K562 (cell line): ENCODE data around the gene DOLPP1. TPM values are rescaled to one million over a fixed set of nuclear protein-coding genes. Genes with fewer than 3 reads are reported as not detected.

Source experiments
- ATAC-seq: fragments of 200-7000 bp; cut with Tn5 transposase; 3 replicates; pipeline ENCODE4 v1.9.1; 2020; ENCODE audit warnings: moderate library complexity
- BruUV-seq: library from RNA; stranded (reverse); fragments of 400-500 nt; replicated peaks from 2 replicates; lab custom pipeline; 2021; lab: Mats Ljungman, UMichigan
- CTCF ChIA-PET: fragments of 300-600 bp; formaldehyde crosslinking; extraction: SDS; loops from one replicate; lab custom pipeline; 2021; ENCODE audit warnings: low intra/inter-chr PET ratio; lab: Yijun Ruan, JAX
- POLR2A ChIA-PET: fragments of 300-600, 350-650 bp; sonication (Branson Sonifier 250); formaldehyde crosslinking; extraction: SDS; loops from one replicate; lab custom pipeline; 2021; ENCODE audit warnings: antibody characterized with exemption, inconsistent platforms; lab: Yijun Ruan, JAX
- DNase-seq, 4 experiments: peaks; one replicate each; pipeline versions ENCODE4 v3.0.0 to v3.0.0-alpha.2; 2011 to 2018; ENCODE audit warnings: low spot score in 3 of 4, mixed read lengths in 3 of 4; ENCODE audit errors: extremely low read depth in 1 of 4
- FAIRE-seq: peaks from 2 replicates; lab custom pipeline; 2011; peaks lifted over from hg19 to GRCh38; lab: Jason Lieb, UNC
- H2AFZ ChIP-seq: 2 replicates; pipeline ENCODE4 v1.6.0; 2011; ENCODE audit warnings: low read depth, low read length, control low read depth, inconsistent platforms
- H3K27ac ChIP-seq: fragments of 200-600 bp; 3 replicates; pipeline ENCODE4 v1.8.0; 2011; ENCODE audit warnings: low read depth, mild to moderate bottlenecking, control low read depth, inconsistent platforms, low read length, moderate library complexity, mixed read lengths; ENCODE audit errors: extremely low read depth
- H3K27me3 ChIP-seq, 2 experiments: fragments of 300-600 bp in 1 of 2; 2 replicates in 1 of 2; 3 replicates in 1 of 2; pipeline versions ENCODE4 v1.6.0 to v1.8.0; 2011; ENCODE audit warnings: inconsistent platforms in 2 of 2, low read length in 2 of 2, mild to moderate bottlenecking in 1 of 2, mixed read lengths in 1 of 2, moderate library complexity in 1 of 2; ENCODE audit not compliant: control insufficient read depth in 2 of 2, insufficient read depth in 2 of 2
- H3K36me3 ChIP-seq: fragments of 300-600 bp; 3 replicates; pipeline ENCODE4 v1.8.0; 2011; ENCODE audit warnings: mild to moderate bottlenecking, low read length, inconsistent platforms; ENCODE audit not compliant: control insufficient read depth, insufficient read depth
- H3K4me1 ChIP-seq, 2 experiments: fragments of 200-600 bp in 1 of 2; replicated peaks in 1 of 2; 2 replicates in 1 of 2; 3 replicates in 1 of 2; pipeline versions ENCODE4 v1.5.1 to v1.8.0; 2011; ENCODE audit warnings: inconsistent platforms in 2 of 2, low read length in 2 of 2, mild to moderate bottlenecking in 1 of 2, mixed read lengths in 1 of 2, moderate library complexity in 1 of 2; ENCODE audit not compliant: control insufficient read depth in 2 of 2, insufficient read depth in 2 of 2
- H3K4me2 ChIP-seq: 2 replicates; pipeline ENCODE4 v1.6.1; 2011; ENCODE audit warnings: low read length, control low read depth, inconsistent platforms, mixed read lengths; ENCODE audit not compliant: insufficient read depth
- H3K4me3 ChIP-seq: fragments of 200-600 bp; sonication (generic), shearing (Covaris generic); 2 replicates; pipeline ENCODE4 v1.5.1; 2016; ENCODE audit warnings: control low read depth, inconsistent platforms
- H3K79me2 ChIP-seq: fragments of 200-600 bp; 3 replicates; pipeline ENCODE4 v1.8.0; 2011; ENCODE audit warnings: low read length, inconsistent platforms; ENCODE audit not compliant: control insufficient read depth, insufficient read depth
- H3K9ac ChIP-seq, 2 experiments: 2 replicates each; pipeline versions ENCODE4 v1.6.0 to v1.6.1; 2011; ENCODE audit warnings: low read depth in 2 of 2, low read length in 2 of 2, control low read depth in 1 of 2, inconsistent platforms in 1 of 2, mild to moderate bottlenecking in 1 of 2, mixed read lengths in 1 of 2; ENCODE audit not compliant: insufficient read depth in 1 of 2
- H3K9me1 ChIP-seq: one replicate; pipeline ENCODE4 v1.6.0; 2011; ENCODE audit warnings: inconsistent platforms, mild to moderate bottlenecking, low read length, moderate library complexity; ENCODE audit not compliant: control insufficient read depth, insufficient read depth
- H3K9me3 ChIP-seq: replicated peaks from 2 replicates; pipeline ENCODE4 v1.5.1; 2011; ENCODE audit warnings: low read depth, low read length, inconsistent platforms; ENCODE audit not compliant: control insufficient read depth, insufficient read depth
- H4K20me1 ChIP-seq: replicated peaks from 2 replicates; pipeline ENCODE4 v1.6.1; 2011; ENCODE audit warnings: low read length, inconsistent platforms, mixed read lengths; ENCODE audit not compliant: control insufficient read depth, insufficient read depth
- CEBPB ChIP-seq: fragments of 450-650 bp; IDR thresholded peaks from 2 replicates; pipeline ENCODE4 v1.6.1; 2016; ENCODE audit warnings: missing genetic modification characterization, missing compliant biosample characterization
- CEBPG ChIP-seq, 3 experiments: fragments of 200-800 bp in 1 of 3; sonication (Bioruptor generic) in 1 of 3; sonication (generic) in 1 of 3; formaldehyde crosslinking in 1 of 3; IDR thresholded peaks in 2 of 3; conservative IDR thresholded peaks in 1 of 3; 2 replicates each; pipeline versions ENCODE4 v1.6.1 to v1.8.0; 2016 to 2022; ENCODE audit warnings: missing compliant biosample characterization in 2 of 3, missing genetic modification characterization in 2 of 3, mild to moderate bottlenecking in 1 of 3, missing genetic modification reagents in 1 of 3
- GABPB1 ChIP-seq: sonication (generic); formaldehyde crosslinking; IDR thresholded peaks from 2 replicates; pipeline ENCODE4 v1.8.0; 2022; ENCODE audit warnings: mild to moderate bottlenecking, missing genetic modification reagents
- GTF2E2 ChIP-seq: fragments of 200-800 bp; sonication (Bioruptor generic); IDR thresholded peaks from 2 replicates; pipeline ENCODE4 v1.6.1; 2016; ENCODE audit warnings: missing genetic modification characterization, missing compliant biosample characterization
- MCM3 ChIP-seq: fragments of 450-650 bp; IDR thresholded peaks from 2 replicates; pipeline ENCODE4 v1.6.1; 2016
- WGBS: fragments of 100-300 bp; shearing (Covaris generic); methylation state at CpG from one replicate; pipeline ENCODE4 v1.1.6; 2016; ENCODE audit warnings: low coverage, mixed read lengths; ENCODE audit not compliant: insufficient coverage; ENCODE audit errors: missing lambda C conversion rate; 5-methylcytosine and 5-hydroxymethylcytosine counted together
- in situ Hi-C: fragments of 300-500 bp; cut with MboI; formaldehyde crosslinking; loops from 4 replicates; pipeline ENCODE4 v1.15.0; 2018; ENCODE audit warnings: inconsistent platforms, mixed read lengths
- intact Hi-C: fragments of 100-400 bp; cut with micrococcal nuclease; formaldehyde crosslinking; loops from 2 replicates; pipeline ENCODE4 v1.14.2; 2022
- polyA plus RNA-seq, 8 experiments: library from polyadenylated mRNA; depleted of rRNA in 4 of 8; stranded (reverse) in 5 of 8; unstranded in 3 of 8; fragments of >200 nt; fragmentation: Nextera tagmentation in 2 of 8; fragmentation: Illumina TruSeq in 1 of 8; extraction: Ambion mirVana in 2 of 8; extraction: Trizol in 1 of 8; gene quantifications; 2 replicates each; pipeline versions ENCODE4 v1.2.1 to v1.2.3, GENCODE V29; 2011 to 2014; ENCODE audit warnings: inconsistent platforms in 1 of 8, missing spikeins in 1 of 8
- total RNA-seq, 7 experiments: library from RNA; depleted of rRNA in 6 of 7; stranded (reverse); fragments of >200 nt in 6 of 7; fragmentation: Illumina TruSeq in 2 of 7; extraction: Trizol in 2 of 7; gene quantifications; 2 replicates each; pipeline versions ENCODE4 v1.2.1 to v1.2.3, GENCODE V29; 2011 to 2021; ENCODE audit warnings: low replicate concordance in 1 of 7
- TF ChIP-seq, protein P1 (sequence below): sonication (generic); formaldehyde crosslinking; IDR thresholded peaks from 2 replicates; pipeline ENCODE4 v1.8.0; 2023; ENCODE audit warnings: missing genetic modification reagents, mild to moderate bottlenecking, borderline replicate concordance

DOLPP1 gene
- total and polyA plus RNA-seq, 9 of the 15 experiments (the other 6 are each of a cell fraction or from before 2014, with no cell fraction given): 3.0 to 39.8 (median 30.5) TPM

- in situ Hi-C loops (no loop called here), intact Hi-C loops (no loop called here)
- CTCF ChIA-PET: no interaction called here
- FAIRE-seq (no peak), DNase-seq (peak in 3 of 4 experiments; percentile 40 to 63 (median 48)), ATAC-seq (peak; percentile 49)
- H4K20me1 ChIP-seq: peaks cover 1% of the 10 kb centered on the region; the same call in 1 of the 2 replicates
- WGBS: 61% methylated on average over 7 of the region's 7 CpGs
- H3K36me3 ChIP-seq: peaks cover 3% of the 10 kb centered on the region; the same call in 1 of the 3 replicates
- peaks cover 18 to 53% of the 10 kb centered on the region in 2 experiments for H3K4me1 ChIP-seq
- H3K27me3 ChIP-seq: no peaks in the 10 kb centered on the region
- 0 out of 2 replicates have a peak overlapping the region, but pooled peaks have one; percentile 100 for H3K4me3 ChIP-seq
- no TSS peak for BruUV-seq
- H2AFZ ChIP-seq: no peak overlapping the region
- H3K79me2 ChIP-seq: peaks cover 35% of the 10 kb centered on the region
- TF ChIP-seq GTF2E2 (no peak), CEBPB (tag) (peak; percentile 91), CEBPG (CRISPR knock-in tag; IDR thresholded peaks at IDR 0.05) (peak; percentile 91), CEBPG (tag; conservative IDR thresholded peaks at IDR 0.05 in 1 of 2, IDR thresholded peaks at IDR 0.05 in 1 of 2) (peak in 1 of 2 experiments; percentile 55; a peak in 2 of 4 replicates), MCM3 (no peak), GABPB1 (CRISPR knock-in tag) (0 out of 2 replicates have a peak, but pooled peaks have one; percentile 17)
- TF ChIP-seq, protein P1, sequence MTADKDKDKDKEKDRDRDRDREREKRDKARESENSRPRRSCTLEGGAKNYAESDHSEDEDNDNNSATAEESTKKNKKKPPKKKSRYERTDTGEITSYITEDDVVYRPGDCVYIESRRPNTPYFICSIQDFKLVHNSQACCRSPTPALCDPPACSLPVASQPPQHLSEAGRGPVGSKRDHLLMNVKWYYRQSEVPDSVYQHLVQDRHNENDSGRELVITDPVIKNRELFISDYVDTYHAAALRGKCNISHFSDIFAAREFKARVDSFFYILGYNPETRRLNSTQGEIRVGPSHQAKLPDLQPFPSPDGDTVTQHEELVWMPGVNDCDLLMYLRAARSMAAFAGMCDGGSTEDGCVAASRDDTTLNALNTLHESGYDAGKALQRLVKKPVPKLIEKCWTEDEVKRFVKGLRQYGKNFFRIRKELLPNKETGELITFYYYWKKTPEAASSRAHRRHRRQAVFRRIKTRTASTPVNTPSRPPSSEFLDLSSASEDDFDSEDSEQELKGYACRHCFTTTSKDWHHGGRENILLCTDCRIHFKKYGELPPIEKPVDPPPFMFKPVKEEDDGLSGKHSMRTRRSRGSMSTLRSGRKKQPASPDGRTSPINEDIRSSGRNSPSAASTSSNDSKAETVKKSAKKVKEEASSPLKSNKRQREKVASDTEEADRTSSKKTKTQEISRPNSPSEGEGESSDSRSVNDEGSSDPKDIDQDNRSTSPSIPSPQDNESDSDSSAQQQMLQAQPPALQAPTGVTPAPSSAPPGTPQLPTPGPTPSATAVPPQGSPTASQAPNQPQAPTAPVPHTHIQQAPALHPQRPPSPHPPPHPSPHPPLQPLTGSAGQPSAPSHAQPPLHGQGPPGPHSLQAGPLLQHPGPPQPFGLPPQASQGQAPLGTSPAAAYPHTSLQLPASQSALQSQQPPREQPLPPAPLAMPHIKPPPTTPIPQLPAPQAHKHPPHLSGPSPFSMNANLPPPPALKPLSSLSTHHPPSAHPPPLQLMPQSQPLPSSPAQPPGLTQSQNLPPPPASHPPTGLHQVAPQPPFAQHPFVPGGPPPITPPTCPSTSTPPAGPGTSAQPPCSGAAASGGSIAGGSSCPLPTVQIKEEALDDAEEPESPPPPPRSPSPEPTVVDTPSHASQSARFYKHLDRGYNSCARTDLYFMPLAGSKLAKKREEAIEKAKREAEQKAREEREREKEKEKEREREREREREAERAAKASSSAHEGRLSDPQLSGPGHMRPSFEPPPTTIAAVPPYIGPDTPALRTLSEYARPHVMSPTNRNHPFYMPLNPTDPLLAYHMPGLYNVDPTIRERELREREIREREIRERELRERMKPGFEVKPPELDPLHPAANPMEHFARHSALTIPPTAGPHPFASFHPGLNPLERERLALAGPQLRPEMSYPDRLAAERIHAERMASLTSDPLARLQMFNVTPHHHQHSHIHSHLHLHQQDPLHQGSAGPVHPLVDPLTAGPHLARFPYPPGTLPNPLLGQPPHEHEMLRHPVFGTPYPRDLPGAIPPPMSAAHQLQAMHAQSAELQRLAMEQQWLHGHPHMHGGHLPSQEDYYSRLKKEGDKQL (CRISPR knock-in tag): 0 out of 2 replicates have a peak, but pooled peaks have one; percentile 29
- H3K9ac ChIP-seq: peak overlapping the region in 1 of 2 experiments; percentile 5; a peak in 1 of 4 replicates
- H3K9me1 ChIP-seq: no peaks in the 10 kb centered on the region
- H3K9me3 ChIP-seq: no peaks in the 10 kb centered on the region
- POLR2A ChIA-PET: interaction anchor here (0.6 to 2.0 kb wide), 3 partner anchors 12 to 136 kb away, joined by 3 to 11 read pairs (median 3); no protein-coding TSS in a partner anchor
- H3K27ac ChIP-seq: no peak overlapping the region
- H3K4me2 ChIP-seq: no peak overlapping the region
These were observed 28.6 kb downstream of the DOLPP1 start for GRCh38 chr9:129109537-129109903.
